ENCODE data around the gene STAG2.
"Not testable (repeated sequence)": the region's sequence is repeated elsewhere in the genome, so short reads cannot be mapped to it uniquely, and the experiment has no call there.

The STAG2 gene

GRCh38 chrX:124045109-124045508, 83.6 kb downstream of the STAG2 start:
- no peak for DNase-seq

- not testable (repeated sequence) for DNase-seq
These were observed 122.9 kb downstream of the STAG2 start for GRCh38 chrX:124084417-124084816.

DNA sequence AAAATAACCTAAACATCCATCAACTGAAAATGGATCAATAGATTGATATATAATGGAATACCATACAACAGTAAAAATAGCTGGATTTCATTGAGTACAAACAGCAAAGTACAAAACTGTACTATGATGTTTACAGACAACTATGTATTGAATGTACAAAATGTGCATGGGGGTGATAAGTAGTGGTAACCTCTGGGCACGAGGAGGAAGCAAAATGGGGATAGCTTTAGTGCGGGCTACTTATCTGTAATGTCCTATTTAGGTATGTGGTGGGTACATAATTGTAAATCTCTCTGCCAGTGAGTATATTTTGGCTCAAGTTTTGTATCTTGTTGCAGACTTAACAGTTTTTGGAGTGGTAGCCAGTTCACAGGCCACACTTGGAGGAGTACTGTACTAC, 123.6 kb downstream of the STAG2 start:
- no peak for DNase-seq

- DNase-seq = no peak
These were observed 124.9 kb downstream of the STAG2 start for GRCh38 chrX:124086411-124086810.

GRCh38 chrX:124087000-124087746, 125.7 kb downstream of the STAG2 start:
- DNase-seq = no peak

GRCh38 chrX:124093222-124093621, 131.7 kb downstream of the STAG2 start:
- DNase-seq = no peak

DNA sequence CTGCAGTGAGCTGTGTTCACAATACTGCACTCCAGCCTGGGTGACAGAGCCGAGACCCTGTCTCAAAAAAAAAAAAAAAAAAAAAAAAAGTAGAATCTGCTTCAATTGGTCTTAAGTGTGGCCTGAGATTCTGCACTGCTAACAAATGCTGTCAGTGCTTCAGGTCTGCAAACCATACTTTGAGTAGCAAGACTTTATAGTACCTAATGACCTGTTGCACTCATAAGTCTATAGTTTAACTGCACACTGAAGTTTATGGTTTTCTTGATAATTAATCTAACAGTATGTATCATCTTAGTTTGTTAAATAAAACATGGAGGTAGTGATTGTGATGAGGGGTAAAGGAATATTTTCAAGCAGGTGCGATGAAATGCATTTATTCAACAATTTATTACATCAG, 135.6 kb downstream of the STAG2 start:
- DNase-seq = no peak

DNA sequence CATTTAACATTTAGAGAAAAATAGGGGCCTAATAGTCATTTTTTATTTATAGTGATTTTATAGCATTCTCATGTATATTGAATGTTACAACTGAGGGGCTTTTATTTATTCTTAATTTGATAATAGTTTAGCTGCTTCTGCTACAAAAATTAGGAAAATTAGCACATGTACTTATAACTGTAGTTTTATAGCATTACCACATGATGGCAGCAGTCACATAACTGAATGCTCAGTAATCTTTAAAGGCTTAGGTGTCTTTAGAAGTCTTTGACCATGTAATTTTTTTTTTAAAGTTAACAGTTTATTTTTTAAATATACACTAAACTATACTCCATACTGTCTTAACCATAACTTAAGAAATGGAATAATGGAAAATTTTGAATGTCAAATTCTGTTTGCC, 136.6 kb downstream of the STAG2 start:
- no peak for DNase-seq

DNA sequence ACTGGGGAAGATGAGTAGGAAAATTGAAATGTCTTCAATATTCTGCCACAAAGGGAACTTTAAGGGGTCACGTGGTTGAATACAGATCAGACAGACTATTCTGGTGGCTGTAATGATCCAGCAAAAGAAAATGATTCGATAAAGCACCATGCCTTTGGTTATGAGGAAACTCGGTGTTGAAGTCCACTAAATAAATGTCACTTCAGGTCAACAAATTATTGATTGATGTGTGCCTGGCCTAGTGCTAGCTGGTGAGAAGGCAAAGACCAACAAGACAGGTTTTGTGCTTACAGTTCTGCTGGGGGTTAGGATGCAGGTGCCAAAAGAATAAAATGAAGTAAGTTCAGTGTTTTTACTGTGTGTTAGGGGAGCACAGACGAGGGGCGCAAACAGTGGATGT, 142.5 kb downstream of the STAG2 start:
- DNase-seq = no peak

DNA sequence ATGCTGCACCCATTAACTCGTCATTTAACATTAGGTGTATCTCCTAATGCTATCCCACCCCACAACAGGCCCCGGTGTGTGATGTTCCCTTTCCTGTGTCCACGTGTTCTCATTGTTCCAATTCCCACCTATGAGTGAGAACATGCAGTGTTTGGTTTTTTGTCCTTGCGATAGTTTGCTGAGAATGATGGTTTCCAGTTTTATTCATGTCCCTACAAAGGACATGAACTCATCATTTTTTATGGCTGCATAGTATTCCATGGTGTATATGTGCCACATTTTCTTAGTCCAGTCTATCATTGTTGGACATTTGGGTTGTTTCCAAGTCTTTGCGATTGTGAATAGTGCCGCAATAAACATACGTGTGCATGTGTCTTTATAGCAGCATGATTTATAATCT, 143.0 kb downstream of the STAG2 start:
- DNase-seq = not testable (repeated sequence)

DNA sequence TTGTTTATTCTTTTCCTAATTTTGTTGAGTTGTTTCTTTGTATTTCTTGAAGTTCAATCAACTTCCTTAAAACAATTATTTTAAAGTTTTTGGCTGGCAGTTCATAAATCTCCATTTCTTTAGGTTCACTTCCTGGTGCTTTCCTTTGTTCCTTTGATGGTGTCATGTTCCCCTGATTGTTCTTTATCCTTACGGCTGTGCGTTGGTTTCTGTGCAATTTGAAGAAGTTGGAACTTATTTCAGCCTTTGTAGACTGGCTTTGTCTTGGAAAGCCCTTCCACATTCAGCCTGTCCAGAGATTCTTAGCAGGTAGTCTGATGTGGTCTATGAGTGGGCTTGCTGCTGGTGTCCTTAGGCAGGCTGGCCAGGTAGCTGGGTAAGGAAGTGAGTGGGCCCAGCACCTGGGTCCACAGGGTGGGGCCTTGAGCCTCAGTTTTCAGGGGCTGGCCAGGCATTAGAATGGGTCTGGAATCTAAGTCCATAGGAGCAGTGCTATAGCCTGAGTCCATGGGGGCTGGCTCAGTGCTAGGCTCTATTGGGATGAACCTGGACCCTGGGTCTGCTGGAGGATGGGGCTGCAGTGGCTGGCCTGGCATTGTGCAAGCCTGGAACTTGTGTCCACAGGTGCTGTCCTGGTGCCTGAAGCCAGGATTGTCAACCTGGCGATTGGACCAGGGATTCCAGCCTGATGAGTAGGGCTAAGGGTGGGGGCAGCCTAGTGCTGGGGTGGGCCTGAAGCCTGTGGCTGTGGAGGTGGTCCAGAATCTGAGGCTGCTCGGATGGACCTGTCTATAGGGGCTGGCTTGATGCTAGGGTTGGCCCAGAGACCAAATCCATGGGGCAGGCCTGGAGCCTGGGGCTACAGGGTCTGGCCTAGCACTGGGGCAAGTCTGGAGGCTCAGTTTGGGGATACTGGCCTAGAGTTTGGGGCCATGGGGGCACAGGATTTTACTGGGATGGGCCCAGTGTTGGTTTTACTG, 152.4 kb downstream of the STAG2 start:
- no peak for DNase-seq

DNA sequence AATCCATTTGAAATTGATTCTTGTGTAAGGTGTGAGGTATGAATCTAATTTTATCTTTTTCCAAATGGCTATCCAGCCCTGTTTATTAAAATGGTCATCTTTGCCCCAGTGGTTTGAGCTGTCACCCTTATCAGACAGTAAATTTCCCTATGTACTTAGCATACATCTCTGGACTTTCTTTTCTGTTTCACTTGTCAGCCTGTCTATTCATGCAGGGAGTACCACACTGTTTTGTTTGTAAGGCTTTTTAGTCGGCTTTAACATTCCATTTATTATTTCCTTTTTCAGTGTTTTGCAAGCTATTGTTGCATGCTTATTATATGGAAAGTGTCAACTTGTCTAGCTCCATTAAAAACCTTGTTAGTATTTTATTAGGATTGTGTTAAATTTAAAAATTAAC, 155.8 kb downstream of the STAG2 start:
- DNase-seq = no peak

DNA sequence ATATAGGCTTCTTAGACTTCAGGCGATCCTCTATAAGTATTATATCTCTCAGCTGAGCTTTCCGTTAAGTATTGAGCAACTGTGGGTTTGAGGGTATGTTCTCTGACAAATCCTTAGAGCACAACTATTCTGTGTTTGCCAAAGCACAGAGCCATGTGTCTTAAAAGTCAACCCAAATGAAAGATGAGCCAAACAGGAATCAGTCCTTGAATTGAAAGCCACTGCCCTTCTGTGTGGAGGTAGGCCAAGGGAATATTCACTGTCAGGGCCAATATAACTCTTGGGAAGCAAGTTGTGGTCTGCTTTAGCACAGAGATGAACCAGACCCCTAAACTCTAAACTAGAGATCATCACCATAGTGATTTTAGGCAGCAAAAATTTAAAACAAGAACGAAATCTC, 164.0 kb downstream of the STAG2 start:
- no peak for DNase-seq

DNA sequence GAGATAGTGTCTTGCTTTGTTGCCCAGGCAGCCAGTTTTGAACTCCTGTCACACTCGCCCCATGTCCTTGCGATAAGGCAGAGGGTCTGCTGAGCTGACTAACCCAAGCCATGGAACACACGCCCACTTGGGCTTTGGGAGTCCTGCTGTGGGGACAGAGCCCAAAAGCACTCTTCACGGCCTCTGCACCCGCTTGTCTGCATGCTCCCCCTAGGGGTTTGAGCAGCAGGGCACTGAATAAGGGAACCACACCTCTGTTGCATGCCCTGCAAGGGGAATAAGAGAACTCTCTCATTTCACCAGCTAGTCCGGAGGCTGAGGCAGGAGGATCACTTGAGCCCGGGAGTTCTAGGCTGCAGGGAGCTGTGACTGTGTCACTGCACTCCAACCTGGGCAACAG, 166.0 kb downstream of the STAG2 start:
- no peak for DNase-seq

DNA sequence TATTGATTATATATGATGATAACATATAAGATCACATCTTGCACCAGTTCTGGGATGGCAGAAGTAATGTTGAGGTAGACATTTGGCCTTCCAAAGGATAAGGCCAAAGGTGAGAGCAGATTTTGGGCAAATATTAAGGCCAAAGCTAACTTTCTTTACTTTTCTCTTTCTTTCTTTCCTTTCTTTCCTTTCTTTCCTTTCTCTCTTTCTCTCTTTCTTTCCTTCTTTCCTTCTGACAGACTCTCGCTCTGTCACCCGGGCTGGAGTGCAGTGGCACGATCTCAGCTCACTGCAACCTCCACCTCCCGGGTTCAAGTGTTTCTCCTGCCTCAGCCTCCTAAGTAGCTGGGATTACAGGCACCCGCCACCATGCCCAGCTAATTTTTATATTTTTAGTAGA, 170.9 kb downstream of the STAG2 start:
- not testable (repeated sequence) for DNase-seq

- no peak for DNase-seq
These were observed 184.2 kb downstream of the STAG2 start for GRCh38 chrX:124145749-124146148.

DNA sequence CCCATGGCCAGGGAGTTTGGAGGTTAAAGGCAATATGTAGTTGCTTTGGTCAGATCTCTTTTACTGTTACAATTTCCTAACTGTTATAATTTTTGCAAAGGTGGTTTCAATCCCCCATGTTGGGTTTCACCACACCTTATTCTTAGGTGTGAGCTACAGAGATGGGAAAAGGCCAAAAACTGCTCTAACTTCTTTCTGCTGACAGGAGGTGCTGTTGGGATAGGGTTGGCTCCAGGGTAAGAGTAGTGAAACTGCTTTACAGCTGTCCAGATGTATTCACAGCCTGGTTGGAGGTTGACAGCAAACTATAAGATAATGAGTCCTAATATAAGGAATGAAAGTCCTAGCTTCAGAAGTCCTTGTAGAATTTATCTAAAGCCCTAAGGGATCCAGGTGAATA, 189.7 kb downstream of the STAG2 start:
- no peak for DNase-seq

Data from CD4-positive, alpha-beta T cell treated with Interleukin-15 for 1 hour (primary cell).